HL-60 (cell line): ENCODE measurements around the gene TBC1D4.

Experiments used
- DNase-seq, 2 experiments: peaks; one replicate each; pipeline ENCODE4 v3.0.0-alpha.2; 2010 to 2020; ENCODE audit warnings: low read depth in 1 of 2, low spot score in 1 of 2
- H3K27ac ChIP-seq: fragments of 250-450 bp; sonication (Bioruptor Pico); replicated peaks from 2 replicates; pipeline ENCODE4 v1.5.1; 2020; ENCODE audit warnings: mild to moderate bottlenecking, moderate library complexity
- H3K27me3 ChIP-seq: fragments of 250-450 bp; sonication (Bioruptor Pico); 2 replicates; pipeline ENCODE4 v1.5.1; 2021; ENCODE audit warnings: mild to moderate bottlenecking, moderate library complexity; ENCODE audit not compliant: insufficient read depth, poor library complexity, severe bottlenecking
- H3K4me3 ChIP-seq: replicated peaks from 2 replicates; pipeline ENCODE4 v1.5.1; 2011; ENCODE audit warnings: mild to moderate bottlenecking, control low read depth, low read length; ENCODE audit not compliant: insufficient read depth
- CTCF ChIP-seq: IDR thresholded peaks from one replicate; pipeline ENCODE4 v1.5.1; 2011; ENCODE audit warnings: low read length, control low read depth, inconsistent platforms; ENCODE audit not compliant: insufficient read depth
- GABPA ChIP-seq: IDR thresholded peaks from 2 replicates; pipeline ENCODE4 v1.6.1; 2012; ENCODE audit warnings: low read depth
- POLR2AphosphoS5 ChIP-seq: IDR thresholded peaks from 2 replicates; pipeline ENCODE4 v1.6.1; 2012; ENCODE audit warnings: low read depth
- REST ChIP-seq: IDR thresholded peaks from 2 replicates; pipeline ENCODE4 v1.6.1; 2012; ENCODE audit warnings: low read depth; ENCODE audit not compliant: insufficient replicate concordance
- SPI1 ChIP-seq: IDR thresholded peaks from 2 replicates; pipeline ENCODE4 v1.6.1; 2012; ENCODE audit warnings: low read depth, mild to moderate bottlenecking, borderline replicate concordance

Gene TBC1D4

DNA sequence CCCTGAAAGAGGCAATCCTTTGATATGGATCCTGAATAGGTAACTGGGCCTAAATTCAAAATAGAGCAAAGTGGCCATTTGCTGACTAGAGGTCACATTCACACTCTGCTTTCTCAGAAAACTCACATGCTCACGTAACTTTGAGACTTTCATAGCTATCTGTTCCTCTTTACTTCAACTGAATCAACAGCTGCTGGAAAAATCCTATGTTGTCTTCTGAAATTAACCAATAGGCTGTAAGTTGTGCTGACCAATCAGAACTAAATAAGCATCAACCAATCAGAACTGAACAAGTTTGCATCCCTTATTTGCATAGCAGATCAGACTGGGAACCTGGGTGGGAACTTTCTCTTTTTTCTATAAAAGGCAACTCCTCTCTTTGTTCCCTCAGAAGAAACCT lies 24.0 kb upstream of the TBC1D4 start:
- peak; percentile 48; the same call in 1 of the 2 replicates for TF ChIP-seq SPI1
- no peak for TF ChIP-seq POLR2AphosphoS5
- TF ChIP-seq REST: no peak
- Histone ChIP-seq H3K4me3 (no peak overlapping the region), H3K27me3 (no peaks in the 10 kb centered on the region), H3K27ac (peak overlapping the region; percentile 66)
- peak; percentile 34 to 43 for DNase-seq

DNA sequence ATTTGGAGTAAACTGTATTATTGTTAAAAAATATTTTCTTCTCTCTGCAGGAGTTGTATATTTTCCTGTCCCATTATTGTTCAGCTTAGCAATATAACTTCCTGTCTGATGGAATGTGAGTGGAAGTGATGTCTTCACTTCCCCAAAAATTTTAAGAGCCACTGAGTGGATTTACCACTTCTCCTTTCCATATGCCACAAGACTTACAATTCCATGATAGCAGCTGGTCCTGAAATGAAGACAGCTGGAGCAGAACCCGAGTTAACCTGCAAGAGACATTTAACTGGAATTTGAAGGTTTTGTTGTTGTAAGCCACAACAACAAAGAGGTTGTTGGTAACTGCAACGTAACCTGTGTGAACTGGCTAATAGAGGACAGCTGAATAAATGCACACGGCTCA lies 23.4 kb upstream of the TBC1D4 start:
- TF ChIP-seq CTCF (no peak), SPI1 (peak; percentile 100), GABPA (peak; percentile 54; the same call in 1 of the 2 replicates), REST (peak; percentile 68), POLR2AphosphoS5 (peak; percentile 92)
- peak; percentile 57 to 89 for DNase-seq
- Histone ChIP-seq H3K27me3 (no peaks in the 10 kb centered on the region), H3K27ac (peak overlapping the region; percentile 66), H3K4me3 (no peak overlapping the region)

GRCh38 chr13:75495938-75496337 lies 14.0 kb upstream of the TBC1D4 start:
- no peak overlapping the region for H3K27ac ChIP-seq

More at GRCh38 chr13:75495938-75496337, 14.0 kb upstream of the TBC1D4 start:
- no peak overlapping the region for H3K4me3 ChIP-seq
- no peak for DNase-seq
- TF ChIP-seq REST (no peak), SPI1 (no peak), CTCF (no peak), POLR2AphosphoS5 (no peak), GABPA (no peak)
- H3K27me3 ChIP-seq: no peaks in the 10 kb centered on the region
